Liver (tissue), 3 donors: ENCODE data around the gene TLE7.

Experiments used
- ATF3 ChIP-seq: IDR thresholded peaks from 2 replicates; pipeline ENCODE4 v1.6.1; 2016; ENCODE audit warnings: antibody characterized with exemption
- CTCF ChIP-seq: fragments of 150-350 bp; IDR thresholded peaks from 2 replicates; pipeline ENCODE4 v1.5.1; 2017; ENCODE audit warnings: improper control_type of control experiment, low read depth, low read length; ENCODE audit not compliant: missing input control
- FOXA1 ChIP-seq: IDR thresholded peaks from 2 replicates; pipeline ENCODE4 v1.6.1; 2016; ENCODE audit warnings: antibody characterized with exemption
- GABPA ChIP-seq, 2 donors: IDR thresholded peaks in 1 of 2; conservative IDR thresholded peaks in 1 of 2; 2 replicates each; pipeline ENCODE4 v1.6.1; 2016; ENCODE audit warnings: antibody characterized with exemption in 2 of 2, mild to moderate bottlenecking in 1 of 2, moderate library complexity in 1 of 2
- MAX ChIP-seq: IDR thresholded peaks from 2 replicates; pipeline ENCODE4 v1.6.1; 2016; ENCODE audit warnings: antibody characterized with exemption
- RAD21 ChIP-seq, 2 donors: IDR thresholded peaks; 2 replicates each; pipeline ENCODE4 v1.6.1; 2016; ENCODE audit warnings: antibody characterized with exemption in 2 of 2, mild to moderate bottlenecking in 2 of 2
- REST ChIP-seq: IDR thresholded peaks from 2 replicates; pipeline ENCODE4 v1.6.1; 2016; ENCODE audit warnings: antibody characterized with exemption, mild to moderate bottlenecking
- TAF1 ChIP-seq: conservative IDR thresholded peaks from 2 replicates; pipeline ENCODE4 v1.6.1; 2016; ENCODE audit warnings: antibody characterized with exemption, mild to moderate bottlenecking
- YY1 ChIP-seq: IDR thresholded peaks from 2 replicates; pipeline ENCODE4 v1.6.1; 2016; ENCODE audit warnings: antibody characterized with exemption, mild to moderate bottlenecking
- ZBTB33 ChIP-seq: IDR thresholded peaks from 2 replicates; pipeline ENCODE4 v1.6.1; 2016; ENCODE audit warnings: antibody characterized with exemption
- donor health status: healthy.
- donor health status: healthy.

- TF ChIP-seq CTCF = no peak
- TF ChIP-seq REST = no peak
- TF ChIP-seq TAF1 = no peak
- no peak for TF ChIP-seq GABPA (IDR thresholded peaks at IDR 0.05 in 1 of 2, conservative IDR thresholded peaks at IDR 0.05 in 1 of 2)
- TF ChIP-seq MAX = no peak
- TF ChIP-seq ZBTB33 = no peak
- TF ChIP-seq YY1 = no peak
- no peak for TF ChIP-seq ATF3
- TF ChIP-seq RAD21 (IDR thresholded peaks at IDR 0.05) = no peak
- no peak for TF ChIP-seq FOXA1
These were observed 12.3 kb downstream of the TLE7 start for GRCh38 chr16:71429581-71429980.
